Measurements from ENCODE around the gene IL9.

Gene IL9

GRCh38 chr5:135850671-135851070 is 45.0 kb downstream of the IL9 start:
- H3K27ac ChIP-seq: no peak overlapping the region
- TF ChIP-seq CTCF (conservative IDR thresholded peaks at IDR 0.05): no peak
- no peak for TF ChIP-seq ZFX (IDR thresholded peaks at IDR 0.05)

GRCh38 chr5:135850231-135850630 is 45.4 kb downstream of the IL9 start:
- no peak overlapping the region for H3K27ac ChIP-seq
- TF ChIP-seq CTCF (conservative IDR thresholded peaks at IDR 0.05) (no peak), ZFX (IDR thresholded peaks at IDR 0.05) (no peak)

DNA sequence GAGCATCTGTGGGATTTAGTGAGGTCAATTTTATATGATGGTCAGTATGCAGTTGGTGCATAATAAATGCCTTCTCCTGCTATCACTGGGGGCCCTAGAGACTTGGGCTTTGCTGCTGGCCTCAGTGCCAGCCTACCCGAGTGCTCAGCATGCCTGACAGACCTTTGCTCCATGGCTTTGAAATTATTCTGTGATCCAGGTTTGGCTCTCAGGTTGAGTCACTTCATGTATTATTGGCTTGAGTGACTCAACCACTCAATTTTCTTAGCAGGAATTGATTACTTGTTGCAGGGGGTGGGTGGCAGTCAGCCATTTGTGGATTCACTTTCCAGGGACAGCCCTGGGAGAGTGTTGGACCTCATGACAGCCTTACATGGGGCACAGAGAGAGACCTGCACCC is 47.7 kb downstream of the IL9 start:
- no peak overlapping the region for H3K27ac ChIP-seq
- TF ChIP-seq ZFX (IDR thresholded peaks at IDR 0.05) (no peak), CTCF (conservative IDR thresholded peaks at IDR 0.05) (no peak)

- TF ChIP-seq CTCF (conservative IDR thresholded peaks at IDR 0.05) (no peak), ZFX (IDR thresholded peaks at IDR 0.05) (no peak)
- H3K27ac ChIP-seq: no peak overlapping the region
Measured at GRCh38 chr5:135846311-135846710, 49.3 kb downstream of the IL9 start.

- H3K27ac ChIP-seq: no peak overlapping the region
- no peak for TF ChIP-seq ZFX (IDR thresholded peaks at IDR 0.05)
- no peak for TF ChIP-seq CTCF (conservative IDR thresholded peaks at IDR 0.05)
Measured at GRCh38 chr5:135843571-135844337, 51.9 kb downstream of the IL9 start.

DNA sequence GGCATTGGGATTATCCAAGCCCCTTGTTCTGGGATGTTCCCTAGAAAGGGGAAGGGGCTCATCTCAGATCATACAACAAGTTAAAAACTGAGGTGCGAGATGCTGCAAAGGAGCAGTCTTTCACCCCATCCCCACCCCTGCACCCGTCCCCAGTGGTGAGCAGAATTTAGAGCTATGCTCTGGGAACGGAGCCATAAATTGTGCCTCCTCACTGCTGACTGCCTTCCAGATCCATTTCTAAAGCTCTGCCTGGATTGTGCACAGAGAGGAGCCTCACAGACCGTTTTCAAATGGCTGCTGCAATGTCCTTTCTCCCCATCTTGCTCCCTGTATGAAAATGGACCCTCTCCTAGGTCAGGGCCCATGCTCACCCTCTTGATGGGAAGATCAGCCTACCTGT is 52.9 kb downstream of the IL9 start:
- no peak for TF ChIP-seq CTCF (conservative IDR thresholded peaks at IDR 0.05)
- no peak for TF ChIP-seq ZFX (IDR thresholded peaks at IDR 0.05)
- no peak overlapping the region for H3K27ac ChIP-seq

All from C4-2B (cell line).